Stimulated activated CD8-positive, alpha-beta memory T cell treated with anti-CD3 and anti-CD28 coated beads, Interleukin-7, amount 100 ng/mL, for 1 hour (primary cell): ENCODE measurements around the gene APOBEC4.
"Not testable (repeated sequence)": the region's sequence is repeated elsewhere in the genome, so short reads cannot be mapped to it uniquely, and the experiment has no call there.

Experiments
- DNase-seq, 2 donors: peaks; one replicate each; pipeline ENCODE4 v3.0.0-alpha.2; 2020; ENCODE audit warnings: low read depth in 2 of 2

The APOBEC4 gene, protein sequence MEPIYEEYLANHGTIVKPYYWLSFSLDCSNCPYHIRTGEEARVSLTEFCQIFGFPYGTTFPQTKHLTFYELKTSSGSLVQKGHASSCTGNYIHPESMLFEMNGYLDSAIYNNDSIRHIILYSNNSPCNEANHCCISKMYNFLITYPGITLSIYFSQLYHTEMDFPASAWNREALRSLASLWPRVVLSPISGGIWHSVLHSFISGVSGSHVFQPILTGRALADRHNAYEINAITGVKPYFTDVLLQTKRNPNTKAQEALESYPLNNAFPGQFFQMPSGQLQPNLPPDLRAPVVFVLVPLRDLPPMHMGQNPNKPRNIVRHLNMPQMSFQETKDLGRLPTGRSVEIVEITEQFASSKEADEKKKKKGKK

DNA sequence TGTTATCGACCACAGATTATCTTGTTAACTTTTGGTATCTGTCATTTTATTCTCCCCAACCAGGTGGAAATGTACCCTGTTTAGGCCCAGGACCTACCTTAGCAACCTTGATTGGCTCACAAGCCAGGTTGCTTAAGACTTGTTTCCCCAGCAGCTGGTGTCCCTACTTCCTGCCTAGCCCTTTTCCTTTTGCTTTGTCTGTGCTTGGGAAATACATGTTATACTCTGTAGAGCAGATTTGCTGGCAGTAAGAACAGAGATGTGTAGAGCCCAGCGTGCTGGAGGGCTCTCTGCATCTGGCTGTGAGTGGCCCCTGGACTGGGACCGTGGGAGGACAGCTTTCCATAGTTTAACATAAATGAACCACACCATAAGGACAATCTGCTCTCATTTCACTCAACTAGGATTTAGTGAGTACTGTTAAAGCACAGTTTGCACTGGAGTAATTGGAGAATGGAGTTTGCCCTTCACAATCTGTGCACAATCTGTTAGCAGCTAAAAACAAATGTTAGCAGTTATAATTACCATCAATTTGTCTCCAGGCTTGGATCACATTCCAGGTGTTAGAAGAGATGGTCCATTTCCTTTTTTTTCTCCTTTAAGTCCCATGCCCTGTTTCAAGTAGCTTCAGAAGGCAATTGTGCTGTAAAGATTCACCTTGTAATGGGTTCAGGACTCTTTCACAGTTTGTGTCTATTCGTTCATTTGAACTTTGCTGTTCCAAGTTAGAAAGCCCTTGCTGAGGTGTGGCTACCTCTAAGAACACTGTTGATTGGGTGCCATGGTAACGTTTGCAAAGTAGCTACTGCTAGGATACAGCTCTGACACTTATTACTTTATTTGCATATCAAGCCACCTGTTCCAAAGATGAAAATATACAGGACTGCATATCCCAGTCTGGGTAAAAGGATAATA, at the start of gene APOBEC4:
TSS of gene APOBEC4 (minus strand) at position 770 of the 915 bp plus-strand sequence. CDS start 4,535 bp downstream, outside the sequence.
- DNase-seq: no peak

DNA sequence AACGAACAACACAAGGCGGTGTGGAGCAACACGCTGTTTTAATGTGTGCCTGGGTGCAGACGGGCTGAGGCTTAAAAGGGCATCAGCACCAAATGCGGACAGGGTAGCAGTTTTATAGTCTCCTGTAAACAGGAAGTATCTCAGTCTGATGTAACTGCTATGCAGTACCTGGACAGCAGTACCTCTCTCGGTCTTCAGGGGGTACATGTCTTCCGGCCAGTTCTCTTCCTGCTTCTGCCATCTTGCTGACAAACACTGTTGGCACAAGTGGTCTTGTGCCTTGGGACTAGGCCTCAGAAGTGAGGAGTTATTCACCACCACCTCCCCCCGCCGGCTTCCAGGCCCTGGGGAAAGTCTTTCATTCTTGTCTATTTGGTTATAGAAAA, 49.7 kb upstream of the APOBEC4 start:
- DNase-seq: no peak

DNA sequence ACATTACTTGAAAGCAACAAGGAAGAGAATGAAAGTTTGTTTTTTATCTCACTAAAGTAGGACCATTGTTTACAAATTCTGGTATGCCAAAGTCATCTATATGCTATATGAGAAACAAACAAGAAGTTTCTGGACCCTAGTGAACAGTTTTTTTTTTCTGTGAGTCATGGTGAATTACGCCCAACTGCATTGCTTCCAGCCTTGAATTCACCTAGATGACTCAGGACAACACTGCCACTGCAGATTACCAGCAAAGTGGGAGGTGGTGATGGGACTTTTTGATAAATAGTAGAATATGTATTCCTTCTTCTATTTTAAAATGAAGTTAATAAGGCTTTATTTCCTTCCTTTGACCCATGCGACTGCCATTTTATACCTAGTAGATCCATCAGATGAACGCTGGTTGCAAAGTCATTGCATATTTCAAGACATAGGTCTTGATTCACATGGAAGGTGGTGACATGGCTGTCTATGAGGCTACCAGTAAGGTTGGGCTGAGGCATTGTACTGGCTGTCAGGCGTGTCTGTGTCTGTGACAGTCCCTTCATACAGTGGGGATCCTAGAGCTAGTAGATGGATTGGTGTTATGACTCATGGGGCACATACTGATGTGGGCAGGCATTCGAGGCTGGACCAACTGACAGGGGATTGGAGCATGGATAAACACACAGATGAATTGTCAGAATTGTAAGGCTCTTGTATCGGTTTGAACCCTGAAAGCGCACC, 49.1 kb upstream of the APOBEC4 start:
- no peak for DNase-seq

DNA sequence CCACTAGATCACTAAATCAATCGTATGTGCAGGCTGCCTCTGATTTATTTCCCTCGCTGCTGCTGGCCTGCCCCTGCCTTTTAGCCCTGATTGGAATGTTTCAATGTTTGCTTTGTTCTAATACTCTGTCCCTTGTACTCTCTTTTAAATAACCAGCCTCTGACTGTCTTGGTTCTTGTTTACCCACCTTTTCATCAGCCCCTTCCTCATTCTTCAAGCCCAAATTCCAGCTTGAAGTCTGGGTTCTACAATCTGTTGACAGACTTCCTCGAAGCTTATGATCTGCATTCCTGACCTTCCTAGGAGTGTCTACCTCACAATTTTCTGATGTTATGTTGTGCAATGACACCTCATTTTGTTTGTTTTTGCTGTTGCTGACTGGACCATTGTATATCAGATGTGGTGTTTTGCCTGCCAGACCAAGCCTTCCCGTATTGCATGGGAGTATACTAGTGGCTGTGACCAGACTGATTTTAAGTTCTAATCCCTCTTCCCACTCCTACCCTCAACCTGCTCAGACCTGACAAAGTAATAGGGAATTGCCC, 46.6 kb upstream of the APOBEC4 start:
- DNase-seq: no peak

DNA sequence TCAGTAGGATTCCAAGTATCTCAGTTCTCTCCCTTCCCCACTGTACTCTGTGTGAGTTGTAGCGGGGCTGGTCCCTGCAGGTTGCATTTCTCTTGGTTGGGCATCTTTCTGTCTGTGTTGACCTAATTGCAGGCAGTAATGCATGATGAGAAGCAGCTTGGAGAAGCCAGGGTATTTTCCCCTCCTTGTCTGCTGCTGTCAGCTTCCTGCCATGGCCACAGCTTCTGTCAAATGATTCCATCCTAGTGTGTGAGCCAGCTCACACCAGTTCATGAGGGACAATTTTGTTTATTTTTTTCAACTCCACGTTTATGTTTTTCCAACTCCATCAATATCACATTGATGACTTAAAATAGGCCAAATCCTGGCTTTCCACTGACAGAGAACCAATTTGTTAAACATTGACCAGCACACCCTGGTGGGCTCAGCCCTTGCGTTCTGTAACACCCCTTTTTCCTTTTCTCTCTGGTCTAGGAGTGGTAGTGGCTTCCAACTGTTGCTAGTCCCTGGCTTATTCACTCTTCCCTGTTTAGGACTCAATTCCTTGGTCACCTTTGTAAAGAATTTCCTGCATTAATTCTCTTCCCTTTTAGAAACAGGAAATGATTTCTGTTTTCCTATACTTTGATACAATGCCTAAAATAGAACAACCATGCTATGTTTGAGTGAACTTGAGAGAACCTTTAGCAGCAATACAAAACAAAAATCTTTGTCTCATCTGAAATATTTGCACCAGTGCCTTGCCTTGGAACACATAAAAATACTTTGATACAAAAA, 44.9 kb upstream of the APOBEC4 start:
- DNase-seq: no peak

DNA sequence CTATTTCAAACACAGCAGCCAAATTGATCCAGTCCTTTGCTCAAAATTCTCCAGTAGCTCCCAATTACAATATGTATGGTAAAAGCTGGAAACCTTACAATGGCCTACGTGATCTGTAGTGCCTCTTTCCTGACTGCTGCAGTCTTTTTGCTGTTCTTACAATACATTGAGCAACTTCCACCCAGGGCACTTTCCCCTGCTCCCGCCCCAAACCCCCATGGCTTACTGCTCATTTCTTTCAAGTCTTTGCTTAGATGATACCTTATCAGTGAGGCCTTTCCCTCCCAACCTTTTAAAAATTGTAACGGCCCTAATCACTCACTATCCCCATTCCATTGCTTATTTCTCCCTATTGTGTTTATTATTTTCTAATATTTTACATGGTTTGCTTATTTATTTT, 43.9 kb upstream of the APOBEC4 start:
- DNase-seq: no peak

DNA sequence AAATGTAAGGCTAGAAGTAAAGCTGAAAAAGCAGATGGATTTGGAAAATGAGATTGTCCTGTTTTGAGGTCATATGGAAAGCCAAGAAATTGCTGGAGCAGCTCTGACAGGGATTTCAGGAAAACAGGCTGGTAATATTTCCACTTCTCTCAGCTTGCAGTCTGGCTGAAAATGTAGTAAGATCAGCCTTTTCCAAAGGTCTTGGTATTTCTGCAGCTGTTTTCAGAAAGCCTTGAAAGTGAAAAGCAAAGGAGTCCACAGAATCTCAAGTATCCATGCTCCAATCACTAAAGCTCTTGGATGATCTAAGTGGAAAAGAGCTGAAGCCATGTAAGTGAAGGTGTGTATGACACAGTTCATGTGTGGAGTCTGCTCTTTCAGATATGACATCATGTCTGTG, 41.6 kb upstream of the APOBEC4 start:
- no peak for DNase-seq

DNA sequence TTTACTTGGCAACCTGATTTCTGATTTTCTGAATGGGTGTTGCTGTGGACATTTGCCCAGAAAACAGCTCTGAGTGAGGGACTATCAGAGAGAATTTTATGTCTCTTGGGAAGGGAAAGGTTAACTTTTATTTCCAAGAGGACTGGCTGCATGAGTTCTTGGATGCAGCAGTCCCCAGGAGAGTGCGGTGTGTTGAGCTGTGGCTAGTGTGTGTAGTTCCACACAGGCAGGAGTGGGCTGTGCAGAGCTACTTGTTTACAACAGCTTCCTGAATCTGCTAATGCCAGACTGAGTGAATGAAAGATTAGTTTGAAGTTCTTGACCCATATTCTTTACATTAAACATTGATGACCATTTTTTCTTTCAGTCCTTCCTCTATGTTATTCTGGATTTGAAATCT, 41.0 kb upstream of the APOBEC4 start:
- DNase-seq: no peak

DNA sequence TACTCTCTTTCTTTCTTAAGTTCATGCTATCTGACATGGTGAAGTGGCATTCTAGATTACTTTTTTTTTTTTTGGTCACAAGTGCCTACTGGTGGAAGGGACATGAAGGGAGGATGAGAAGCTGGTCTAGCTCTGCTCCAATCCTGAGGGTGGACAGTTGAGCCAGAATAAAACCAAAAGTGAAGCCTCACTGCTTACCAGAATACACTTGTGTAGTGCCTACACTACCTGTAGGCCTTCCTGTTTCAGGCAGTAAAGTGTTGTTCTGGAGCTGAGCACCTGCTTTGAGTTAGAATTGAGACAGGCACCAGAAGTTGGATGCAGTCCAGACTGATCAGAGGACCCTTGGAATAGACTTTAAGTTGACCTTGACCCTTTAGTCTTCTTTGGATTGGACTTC, 40.4 kb upstream of the APOBEC4 start:
- no peak for DNase-seq

DNA sequence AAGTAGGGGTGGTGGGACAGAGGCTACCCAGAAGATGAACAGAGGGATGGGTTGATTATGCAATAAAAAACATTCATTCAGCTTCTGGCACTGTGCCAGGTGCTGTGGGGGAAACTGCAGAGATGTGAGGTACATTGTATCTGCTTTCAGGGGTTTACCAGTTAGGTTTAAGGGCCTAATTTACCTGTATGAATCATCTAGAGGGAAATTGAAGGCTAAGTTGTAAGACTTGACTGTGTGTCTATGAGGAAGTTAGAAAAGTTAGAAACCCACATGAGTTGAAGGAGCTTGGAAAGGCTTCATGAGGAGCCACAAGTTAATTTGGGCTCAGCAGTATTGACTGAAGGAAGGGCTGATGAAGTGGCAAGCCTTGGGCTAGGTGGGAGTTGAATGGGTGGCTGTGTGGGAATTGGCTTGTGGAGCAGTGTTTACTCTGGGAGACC, 36.7 kb upstream of the APOBEC4 start:
- no peak for DNase-seq

DNA sequence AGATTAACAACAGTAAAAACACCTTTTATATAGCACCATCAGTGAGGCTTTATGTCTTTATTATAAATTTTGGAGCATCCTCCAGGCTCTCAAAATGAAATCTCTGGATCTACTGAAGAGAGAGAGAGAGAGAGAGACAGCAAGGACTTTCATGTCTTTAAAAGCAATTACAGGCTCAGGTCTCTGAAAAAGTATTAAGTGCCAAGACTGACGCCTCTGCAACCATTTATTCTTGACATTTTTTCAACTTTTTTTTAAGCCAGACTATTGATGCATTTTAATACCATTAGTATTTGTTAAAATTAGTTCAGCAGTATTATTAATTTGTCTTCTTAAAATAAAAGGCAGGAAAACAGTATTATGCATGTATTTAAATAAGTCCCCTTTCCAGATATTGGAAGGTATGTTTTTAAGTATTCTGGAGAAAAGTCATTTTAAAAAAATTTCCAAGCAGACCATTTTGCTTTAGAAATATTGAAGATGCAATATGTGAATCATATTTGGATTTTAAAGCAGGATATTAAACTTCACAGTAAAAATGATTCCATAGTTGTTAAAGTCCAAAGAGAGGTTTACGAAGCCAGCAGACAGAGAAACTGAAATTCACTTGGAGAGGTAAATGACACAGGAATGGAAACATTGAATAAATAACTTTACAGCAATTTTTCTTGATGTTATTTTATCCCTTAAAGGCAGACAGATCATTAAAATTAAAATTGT, 35.4 kb upstream of the APOBEC4 start:
- DNase-seq: no peak

DNA sequence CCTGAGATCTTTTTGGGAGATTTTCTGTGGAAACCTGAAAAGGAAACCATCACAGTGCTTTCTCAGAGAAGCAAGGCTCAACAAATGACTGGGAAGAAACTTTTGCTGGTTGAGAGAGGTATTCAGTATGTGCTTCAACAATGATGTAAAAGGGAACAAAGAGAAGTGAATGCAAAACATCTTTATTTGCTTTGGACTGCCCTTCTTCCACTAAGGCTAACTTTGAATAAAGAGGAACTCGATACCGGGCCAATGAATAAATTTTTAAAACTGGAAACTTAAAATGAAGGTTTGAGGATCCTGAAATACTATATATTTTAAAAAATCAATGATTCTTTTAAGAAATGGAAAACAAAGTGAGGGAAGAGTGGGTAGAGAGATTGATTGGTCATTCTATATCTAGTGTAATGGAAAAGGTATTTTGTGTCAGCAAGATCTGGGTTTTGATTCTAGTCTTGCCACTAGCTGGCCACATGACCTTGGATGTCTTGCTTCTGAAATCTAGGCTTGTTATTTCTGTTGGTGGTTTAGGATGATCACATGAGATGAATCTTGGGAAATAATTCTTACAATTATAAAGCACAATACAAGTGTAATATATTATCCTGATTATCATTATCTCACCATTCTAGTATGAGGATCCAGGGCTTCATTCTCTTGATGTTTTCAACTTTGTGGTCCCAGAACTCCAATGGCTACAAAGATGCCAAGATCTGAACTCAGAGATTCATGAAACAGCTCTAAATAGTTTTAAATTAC, 34.6 kb upstream of the APOBEC4 start:
- DNase-seq: no peak

DNA sequence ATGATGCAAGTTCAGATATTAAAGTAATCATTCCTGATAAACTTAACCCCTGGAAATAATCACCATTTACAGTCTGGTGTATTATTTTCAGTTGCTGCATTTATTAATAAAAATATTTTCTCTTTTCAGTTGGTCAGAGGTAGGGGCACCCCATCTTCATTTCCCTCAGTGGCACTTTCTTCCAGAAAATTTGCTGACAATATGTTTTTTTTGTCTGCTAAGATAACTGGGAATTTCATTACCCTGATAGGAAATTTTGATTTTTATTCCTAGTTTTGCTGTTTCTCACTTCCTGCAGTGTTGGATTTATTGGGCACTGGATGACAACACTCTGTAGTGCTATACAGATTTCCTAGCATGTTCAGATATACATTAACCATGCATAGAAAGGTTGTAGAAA, 33.1 kb upstream of the APOBEC4 start:
- no peak for DNase-seq

DNA sequence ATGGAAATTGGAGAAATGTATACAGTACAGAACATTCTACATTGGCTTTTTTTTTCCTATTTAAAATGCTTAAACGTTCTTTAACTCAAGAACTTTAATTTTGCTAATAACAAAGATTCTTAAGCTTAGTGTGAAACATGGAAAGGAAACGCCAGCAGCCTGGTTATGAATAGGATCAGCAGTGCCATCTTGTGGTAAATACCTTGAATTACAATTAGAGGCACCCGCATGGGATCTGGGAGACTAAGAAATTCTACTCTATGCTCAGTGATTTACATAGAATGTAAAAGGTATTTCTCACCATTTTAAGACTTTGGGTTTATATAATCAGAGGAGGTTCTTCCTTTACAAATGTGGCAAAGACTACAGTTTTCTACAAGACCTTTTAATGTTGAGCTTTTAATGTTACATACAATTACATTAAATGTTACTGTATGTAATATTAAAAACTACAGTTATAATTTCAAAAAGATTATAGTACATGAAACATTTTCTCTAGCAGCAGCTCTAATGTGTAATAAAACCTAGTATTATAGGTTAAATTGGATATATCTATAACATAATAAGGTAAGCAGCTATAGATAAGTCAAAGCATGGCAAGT, 32.1 kb upstream of the APOBEC4 start:
- no peak for DNase-seq

DNA sequence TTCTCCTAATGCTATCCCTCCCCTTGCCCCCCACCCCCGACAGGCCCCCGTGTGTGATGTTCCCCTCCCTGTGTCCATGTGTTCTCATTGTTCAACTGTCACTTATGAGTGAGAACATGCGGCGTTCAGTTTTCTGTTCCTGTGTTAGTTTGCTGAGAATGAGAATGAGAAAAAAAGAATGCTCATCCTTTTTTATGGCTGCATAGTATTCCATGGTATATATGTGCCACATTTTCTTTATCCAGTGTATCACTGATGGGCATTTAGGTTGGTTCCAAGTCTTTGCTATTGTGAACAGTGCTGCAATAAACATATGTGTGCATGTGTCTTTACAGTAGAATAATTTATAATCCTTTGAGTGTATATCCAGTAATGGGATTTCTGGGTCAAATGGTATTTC, 26.2 kb upstream of the APOBEC4 start:
- not testable (repeated sequence) for DNase-seq

DNA sequence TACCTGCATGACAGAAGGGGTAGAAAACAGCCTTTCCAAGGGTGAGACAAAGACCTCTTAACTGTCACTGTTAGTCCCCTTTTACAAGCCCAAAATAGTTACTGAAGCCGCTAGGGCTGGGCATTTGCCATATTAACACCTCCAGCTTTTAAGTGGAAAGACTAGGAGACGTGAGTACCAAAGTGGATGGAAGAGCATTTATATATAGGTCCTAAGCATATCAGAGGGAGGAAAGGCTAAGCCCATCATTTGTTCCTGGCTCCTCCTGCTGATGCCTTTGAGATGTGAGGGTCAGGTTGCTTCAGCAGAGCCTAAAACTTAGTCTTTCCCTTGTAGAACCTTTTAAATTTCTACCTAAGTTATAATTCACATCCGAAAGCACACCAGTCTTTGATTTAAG, 25.7 kb upstream of the APOBEC4 start:
- DNase-seq: no peak

DNA sequence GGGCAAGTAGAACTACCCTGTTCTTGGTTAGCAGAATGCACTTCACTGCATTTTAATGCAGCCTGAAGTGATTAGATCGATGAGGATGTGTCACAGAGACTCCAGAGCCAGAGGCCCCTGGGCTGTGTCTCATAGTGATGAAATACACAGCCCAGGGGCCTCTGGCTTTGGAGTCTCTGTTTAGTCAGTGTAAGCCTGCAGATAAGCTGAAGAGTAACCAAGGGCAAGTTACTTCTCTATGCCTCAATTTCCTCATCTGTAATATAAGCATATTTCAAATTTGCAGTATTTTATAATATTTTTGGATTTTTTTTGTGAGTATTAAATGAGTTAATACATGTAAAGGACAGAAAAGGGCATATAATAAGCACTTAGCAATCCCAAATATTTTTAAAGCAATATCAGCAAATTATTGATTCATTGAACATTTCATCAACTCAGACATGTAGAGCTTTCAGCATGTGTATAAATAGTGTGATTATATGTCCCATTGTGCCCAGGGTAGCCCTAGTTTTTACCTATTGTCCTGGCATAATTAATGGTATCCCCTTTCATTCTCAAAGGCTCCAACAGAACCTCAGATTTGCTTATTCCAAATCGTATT, 23.6 kb upstream of the APOBEC4 start:
- DNase-seq: no peak

DNA sequence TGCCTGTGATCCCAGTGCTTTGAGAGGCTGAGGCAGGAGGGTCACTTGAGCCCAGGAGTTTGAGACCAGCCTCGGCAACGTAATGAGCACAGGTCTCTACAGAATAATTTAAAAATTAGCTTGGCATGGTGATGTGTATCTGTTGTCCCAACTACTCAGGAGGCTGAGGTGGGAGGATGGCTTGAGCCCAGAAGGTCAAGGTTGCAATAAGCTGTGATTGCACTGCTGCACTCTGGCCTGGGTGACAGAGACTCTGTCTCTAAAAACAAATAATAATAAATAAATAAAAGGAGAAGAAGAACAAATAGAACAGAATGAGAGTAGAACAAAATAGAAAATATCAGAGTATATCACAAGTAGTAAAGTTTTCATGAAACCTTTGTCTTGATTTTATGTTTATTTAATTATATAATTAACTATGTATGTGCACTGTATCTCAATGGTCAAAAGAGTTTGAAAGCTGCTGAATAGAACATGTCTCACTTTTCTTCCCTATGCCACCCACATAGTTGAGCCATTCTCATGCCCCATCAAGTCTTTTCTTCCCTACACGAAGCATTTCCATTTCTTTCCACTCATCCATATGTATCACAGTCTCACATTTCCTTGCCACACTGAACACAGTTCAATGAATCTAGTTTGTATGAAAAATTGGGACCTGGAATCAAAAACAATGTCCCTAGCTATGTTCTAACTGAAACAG, 22.9 kb upstream of the APOBEC4 start:
- no peak for DNase-seq
